GM12878 (cell line): ENCODE results near the gene SESN3.

Source experiments
- POLR2AphosphoS2 ChIP-seq: IDR thresholded peaks from 2 replicates; pipeline ENCODE4 v1.6.1; 2011; ENCODE audit warnings: low read depth, mild to moderate bottlenecking, low read length, improper control_type of control experiment, moderate library complexity
- RAD21 ChIP-seq: IDR thresholded peaks from 2 replicates; pipeline ENCODE4 v1.6.1; 2011; ENCODE audit warnings: mild to moderate bottlenecking, low read depth, low read length, moderate library complexity; ENCODE audit not compliant: insufficient read depth
- SREBF2 ChIP-seq: IDR thresholded peaks from 2 replicates; pipeline ENCODE4 v1.6.1; 2012; ENCODE audit warnings: mild to moderate bottlenecking, low read length
- ZBTB33 ChIP-seq: fragments of 450-650 bp; IDR thresholded peaks from 2 replicates; pipeline ENCODE4 v1.6.1; 2017; ENCODE audit warnings: mild to moderate bottlenecking
- TF ChIP-seq, protein P1 (sequence below), 3 experiments: IDR thresholded peaks in 2 of 3; conservative IDR thresholded peaks in 1 of 3; 2 replicates each; pipeline ENCODE4 v1.5.1; 2011; ENCODE audit warnings: low read depth in 3 of 3, low read length in 3 of 3, mild to moderate bottlenecking in 3 of 3, control low read depth in 2 of 3, moderate library complexity in 2 of 3, inconsistent platforms in 1 of 3, mixed read lengths in 1 of 3; ENCODE audit not compliant: control insufficient read depth in 2 of 3, insufficient read depth in 1 of 3; ENCODE audit errors: extremely low read depth in 1 of 3

- TF ChIP-seq, protein P1, sequence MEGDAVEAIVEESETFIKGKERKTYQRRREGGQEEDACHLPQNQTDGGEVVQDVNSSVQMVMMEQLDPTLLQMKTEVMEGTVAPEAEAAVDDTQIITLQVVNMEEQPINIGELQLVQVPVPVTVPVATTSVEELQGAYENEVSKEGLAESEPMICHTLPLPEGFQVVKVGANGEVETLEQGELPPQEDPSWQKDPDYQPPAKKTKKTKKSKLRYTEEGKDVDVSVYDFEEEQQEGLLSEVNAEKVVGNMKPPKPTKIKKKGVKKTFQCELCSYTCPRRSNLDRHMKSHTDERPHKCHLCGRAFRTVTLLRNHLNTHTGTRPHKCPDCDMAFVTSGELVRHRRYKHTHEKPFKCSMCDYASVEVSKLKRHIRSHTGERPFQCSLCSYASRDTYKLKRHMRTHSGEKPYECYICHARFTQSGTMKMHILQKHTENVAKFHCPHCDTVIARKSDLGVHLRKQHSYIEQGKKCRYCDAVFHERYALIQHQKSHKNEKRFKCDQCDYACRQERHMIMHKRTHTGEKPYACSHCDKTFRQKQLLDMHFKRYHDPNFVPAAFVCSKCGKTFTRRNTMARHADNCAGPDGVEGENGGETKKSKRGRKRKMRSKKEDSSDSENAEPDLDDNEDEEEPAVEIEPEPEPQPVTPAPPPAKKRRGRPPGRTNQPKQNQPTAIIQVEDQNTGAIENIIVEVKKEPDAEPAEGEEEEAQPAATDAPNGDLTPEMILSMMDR (IDR thresholded peaks at IDR 0.05 in 2 of 3, conservative IDR thresholded peaks at IDR 0.05 in 1 of 3; ENCODE audit: control insufficient read depth in 2 of 3, extremely low read depth in 1 of 3, insufficient read depth in 1 of 3, low read depth in 3 of 3, low read length in 3 of 3) = no peak
- TF ChIP-seq ZBTB33 (no peak), RAD21 (no peak), POLR2AphosphoS2 (no peak), SREBF2 (no peak)
Observed at GRCh38 chr11:95243673-95244072, 12.7 kb upstream of the SESN3 start.
